Measurements from ENCODE around the gene BRD2.

BRD2 gene

DNA sequence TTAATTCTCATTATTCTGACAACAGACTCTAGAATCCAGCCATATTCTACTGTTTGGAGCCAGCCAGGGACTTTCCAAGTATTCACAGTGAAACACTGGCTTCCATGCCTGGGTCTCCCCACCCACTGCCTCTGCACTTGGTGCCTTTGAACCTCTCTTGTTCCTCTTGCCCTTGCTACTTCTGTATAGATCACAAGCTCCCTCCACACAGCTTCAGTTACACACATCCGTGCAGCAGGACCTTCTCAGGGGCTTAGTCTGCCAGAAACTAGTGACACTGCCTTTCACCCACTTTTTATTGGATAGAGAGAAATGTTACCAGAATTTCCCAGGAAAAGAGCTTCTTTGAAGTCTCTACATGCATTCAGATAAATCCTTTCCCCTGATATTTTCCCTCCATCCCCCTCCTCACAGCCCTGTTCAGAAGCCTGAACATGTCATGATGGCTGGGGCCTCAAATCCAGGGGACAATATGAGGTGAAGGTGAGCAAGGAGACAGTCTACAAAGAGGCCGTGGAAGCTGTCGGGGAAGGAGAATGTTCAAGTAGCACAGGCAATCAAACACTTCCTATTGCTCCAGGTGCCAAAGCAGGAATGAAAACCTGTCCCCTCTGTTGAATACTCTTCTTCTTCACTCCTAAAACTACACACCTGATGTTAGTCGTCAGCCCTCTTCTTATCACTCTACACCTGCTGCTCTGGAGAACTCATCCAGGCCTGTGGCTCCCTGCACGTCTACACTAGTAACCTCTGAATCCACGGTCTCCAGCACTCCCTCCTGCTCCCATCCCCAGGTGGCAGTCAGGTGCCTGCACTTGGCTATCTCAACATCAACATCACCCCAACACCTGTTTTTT lies 61.2 kb downstream of the BRD2 start:
- Histone ChIP-seq H3K4me2 (ENCODE audit: low read depth, low read length) (no peak overlapping the region), H3K4me1 (ENCODE audit: low read length) (peaks cover 21% of the 10 kb centered on the region), H3K9me2 (replicated peaks; ENCODE audit: insufficient read depth, low read length) (no peaks in the 10 kb centered on the region), H3K27ac (ENCODE audit: low read length) (no peak overlapping the region), H3K9ac (ENCODE audit: low read length) (no peak overlapping the region), H3K4me3 (ENCODE audit: low read length) (no peak overlapping the region), H4K20me1 (ENCODE audit: insufficient read depth, low read length) (no peaks in the 10 kb centered on the region), H2AFZ (ENCODE audit: low read length) (no peak overlapping the region), H3K9me3 (replicated peaks; ENCODE audit: insufficient read depth, low read length) (no peaks in the 10 kb centered on the region), H3K27me3 (replicated peaks; ENCODE audit: insufficient read depth, low read length) (no peaks in the 10 kb centered on the region), H3K79me2 (ENCODE audit: low read length) (no peaks in the 10 kb centered on the region), H3K36me3 (replicated peaks; ENCODE audit: insufficient read depth, low read length) (no peaks in the 10 kb centered on the region), H3F3A (ENCODE audit: insufficient read depth, low read length) (peaks cover 12% of the 10 kb centered on the region)
- TF ChIP-seq EZH2 (optimal IDR thresholded peaks at IDR 0.05; ENCODE audit: low read depth, low read length) (no peak), EZH2phosphoT487 (IDR thresholded peaks at IDR 0.05; ENCODE audit: low read length) (no peak)
- TF ChIP-seq, protein P1, sequence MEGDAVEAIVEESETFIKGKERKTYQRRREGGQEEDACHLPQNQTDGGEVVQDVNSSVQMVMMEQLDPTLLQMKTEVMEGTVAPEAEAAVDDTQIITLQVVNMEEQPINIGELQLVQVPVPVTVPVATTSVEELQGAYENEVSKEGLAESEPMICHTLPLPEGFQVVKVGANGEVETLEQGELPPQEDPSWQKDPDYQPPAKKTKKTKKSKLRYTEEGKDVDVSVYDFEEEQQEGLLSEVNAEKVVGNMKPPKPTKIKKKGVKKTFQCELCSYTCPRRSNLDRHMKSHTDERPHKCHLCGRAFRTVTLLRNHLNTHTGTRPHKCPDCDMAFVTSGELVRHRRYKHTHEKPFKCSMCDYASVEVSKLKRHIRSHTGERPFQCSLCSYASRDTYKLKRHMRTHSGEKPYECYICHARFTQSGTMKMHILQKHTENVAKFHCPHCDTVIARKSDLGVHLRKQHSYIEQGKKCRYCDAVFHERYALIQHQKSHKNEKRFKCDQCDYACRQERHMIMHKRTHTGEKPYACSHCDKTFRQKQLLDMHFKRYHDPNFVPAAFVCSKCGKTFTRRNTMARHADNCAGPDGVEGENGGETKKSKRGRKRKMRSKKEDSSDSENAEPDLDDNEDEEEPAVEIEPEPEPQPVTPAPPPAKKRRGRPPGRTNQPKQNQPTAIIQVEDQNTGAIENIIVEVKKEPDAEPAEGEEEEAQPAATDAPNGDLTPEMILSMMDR (IDR thresholded peaks at IDR 0.05; ENCODE audit: low read length): no peak
- no peak for DNase-seq

DNA sequence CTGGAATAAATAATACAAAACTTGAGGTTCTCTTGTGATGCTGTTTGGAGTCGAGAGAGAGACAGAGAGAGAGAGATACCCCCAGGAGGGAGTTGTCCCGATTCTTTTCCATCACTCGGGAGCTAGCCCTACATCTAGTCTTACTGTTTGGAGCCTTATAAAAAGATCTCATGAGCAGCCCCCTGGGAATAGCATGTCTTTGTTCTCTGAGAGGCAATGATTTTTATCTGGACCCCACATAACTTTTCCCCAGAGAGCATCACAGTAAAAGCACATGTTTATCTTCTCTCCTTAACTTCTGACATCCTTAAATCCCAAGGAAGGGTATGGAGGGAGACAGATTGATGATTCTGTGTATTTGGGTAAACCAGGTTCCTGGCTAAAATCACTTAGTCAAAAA lies 61.9 kb downstream of the BRD2 start:
- Histone ChIP-seq H3K4me2 (ENCODE audit: low read depth, low read length) (no peak overlapping the region), H3K9me2 (replicated peaks; ENCODE audit: insufficient read depth, low read length) (no peaks in the 10 kb centered on the region), H2AFZ (ENCODE audit: low read length) (no peak overlapping the region), H3K36me3 (replicated peaks; ENCODE audit: insufficient read depth, low read length) (no peaks in the 10 kb centered on the region), H3K9ac (ENCODE audit: low read length) (no peak overlapping the region), H3K9me3 (replicated peaks; ENCODE audit: insufficient read depth, low read length) (no peaks in the 10 kb centered on the region), H3K79me2 (ENCODE audit: low read length) (no peaks in the 10 kb centered on the region), H3K4me3 (ENCODE audit: low read length) (no peak overlapping the region), H3K27ac (ENCODE audit: low read length) (no peak overlapping the region), H3K4me1 (ENCODE audit: low read length) (peaks cover 21% of the 10 kb centered on the region), H3K27me3 (replicated peaks; ENCODE audit: insufficient read depth, low read length) (no peaks in the 10 kb centered on the region), H4K20me1 (ENCODE audit: insufficient read depth, low read length) (no peaks in the 10 kb centered on the region), H3F3A (ENCODE audit: insufficient read depth, low read length) (peaks cover 12% of the 10 kb centered on the region)
- TF ChIP-seq EZH2 (optimal IDR thresholded peaks at IDR 0.05; ENCODE audit: low read depth, low read length): no peak
- no peak for TF ChIP-seq EZH2phosphoT487 (IDR thresholded peaks at IDR 0.05; ENCODE audit: low read length)
- TF ChIP-seq, protein P1 (IDR thresholded peaks at IDR 0.05; ENCODE audit: low read length): no peak
- no peak for DNase-seq
